GM23338 (cell line): ENCODE data around the gene ZFP62.

Source experiments
- CREB1 ChIP-seq: fragments of 250-450 bp; sonication (Bioruptor Pico); IDR thresholded peaks from 2 replicates; pipeline ENCODE4 v1.5.0; 2020; ENCODE audit warnings: low read depth, mild to moderate bottlenecking, moderate library complexity
- EZH2 ChIP-seq: fragments of 200-600 bp; sonication (generic); IDR thresholded peaks from one replicate; pipeline ENCODE4 v1.8.0; 2017; ENCODE audit warnings: antibody characterized with exemption, mild to moderate bottlenecking, low read depth; ENCODE audit not compliant: unreplicated experiment
- EZH2phosphoT487 ChIP-seq: fragments of 200-600 bp; sonication (generic); IDR thresholded peaks from one replicate; pipeline ENCODE4 v1.8.1; 2018; ENCODE audit warnings: antibody characterized with exemption; ENCODE audit not compliant: unreplicated experiment
- POLR2AphosphoS5 ChIP-seq: IDR thresholded peaks from 2 replicates; pipeline ENCODE4 v1.6.1; 2016; ENCODE audit warnings: antibody characterized with exemption, low read depth
- STAT1 ChIP-seq: IDR thresholded peaks from one replicate; pipeline ENCODE4 v1.6.1; 2016; ENCODE audit warnings: antibody characterized with exemption; ENCODE audit not compliant: unreplicated experiment
- TF ChIP-seq, protein P1 (sequence below): IDR thresholded peaks from one replicate; pipeline ENCODE4 v1.6.1; 2018; ENCODE audit warnings: antibody characterized with exemption; ENCODE audit not compliant: unreplicated experiment
- TF ChIP-seq, protein P2 (sequence below), 2 experiments: fragments of 200-600 bp in 1 of 2; sonication (generic) in 1 of 2; conservative IDR thresholded peaks; 2 replicates each; pipeline versions ENCODE4 v1.5.1 to v1.6.1; 2016 to 2017; ENCODE audit warnings: antibody characterized with exemption in 2 of 2, low read depth in 2 of 2, mild to moderate bottlenecking in 2 of 2, moderate library complexity in 1 of 2

DNA sequence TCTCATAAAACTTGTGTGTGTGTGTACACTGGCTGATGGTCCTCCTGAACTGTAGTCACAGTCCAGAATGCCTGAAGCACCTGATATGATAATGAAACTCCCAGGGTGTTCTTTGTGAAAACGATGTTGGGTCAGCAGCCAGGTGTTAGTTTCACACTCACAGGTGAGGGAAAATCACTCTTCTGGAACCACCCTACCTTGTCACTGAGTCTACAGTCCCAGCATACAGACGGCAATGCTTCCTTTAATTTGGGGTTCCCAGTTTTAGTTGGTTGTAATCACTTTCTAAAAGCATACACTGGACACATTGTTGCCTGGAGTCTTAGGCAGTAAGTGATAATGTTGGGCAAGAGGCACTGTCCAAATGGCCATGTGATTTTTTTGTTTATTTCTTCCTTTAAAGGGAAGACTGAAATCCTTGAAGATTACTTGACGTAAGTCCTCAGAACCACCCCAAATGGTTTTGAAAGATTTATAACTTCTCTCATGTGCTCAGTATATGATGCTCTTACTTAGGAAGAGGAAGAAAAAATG, 40.2 kb downstream of the ZFP62 start:
- no peak for TF ChIP-seq POLR2AphosphoS5
- no peak for TF ChIP-seq CREB1 (CRISPR knock-in tag)
- TF ChIP-seq, protein P1, sequence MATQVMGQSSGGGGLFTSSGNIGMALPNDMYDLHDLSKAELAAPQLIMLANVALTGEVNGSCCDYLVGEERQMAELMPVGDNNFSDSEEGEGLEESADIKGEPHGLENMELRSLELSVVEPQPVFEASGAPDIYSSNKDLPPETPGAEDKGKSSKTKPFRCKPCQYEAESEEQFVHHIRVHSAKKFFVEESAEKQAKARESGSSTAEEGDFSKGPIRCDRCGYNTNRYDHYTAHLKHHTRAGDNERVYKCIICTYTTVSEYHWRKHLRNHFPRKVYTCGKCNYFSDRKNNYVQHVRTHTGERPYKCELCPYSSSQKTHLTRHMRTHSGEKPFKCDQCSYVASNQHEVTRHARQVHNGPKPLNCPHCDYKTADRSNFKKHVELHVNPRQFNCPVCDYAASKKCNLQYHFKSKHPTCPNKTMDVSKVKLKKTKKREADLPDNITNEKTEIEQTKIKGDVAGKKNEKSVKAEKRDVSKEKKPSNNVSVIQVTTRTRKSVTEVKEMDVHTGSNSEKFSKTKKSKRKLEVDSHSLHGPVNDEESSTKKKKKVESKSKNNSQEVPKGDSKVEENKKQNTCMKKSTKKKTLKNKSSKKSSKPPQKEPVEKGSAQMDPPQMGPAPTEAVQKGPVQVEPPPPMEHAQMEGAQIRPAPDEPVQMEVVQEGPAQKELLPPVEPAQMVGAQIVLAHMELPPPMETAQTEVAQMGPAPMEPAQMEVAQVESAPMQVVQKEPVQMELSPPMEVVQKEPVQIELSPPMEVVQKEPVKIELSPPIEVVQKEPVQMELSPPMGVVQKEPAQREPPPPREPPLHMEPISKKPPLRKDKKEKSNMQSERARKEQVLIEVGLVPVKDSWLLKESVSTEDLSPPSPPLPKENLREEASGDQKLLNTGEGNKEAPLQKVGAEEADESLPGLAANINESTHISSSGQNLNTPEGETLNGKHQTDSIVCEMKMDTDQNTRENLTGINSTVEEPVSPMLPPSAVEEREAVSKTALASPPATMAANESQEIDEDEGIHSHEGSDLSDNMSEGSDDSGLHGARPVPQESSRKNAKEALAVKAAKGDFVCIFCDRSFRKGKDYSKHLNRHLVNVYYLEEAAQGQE: no peak
- no peak for TF ChIP-seq STAT1
- TF ChIP-seq, protein P2, sequence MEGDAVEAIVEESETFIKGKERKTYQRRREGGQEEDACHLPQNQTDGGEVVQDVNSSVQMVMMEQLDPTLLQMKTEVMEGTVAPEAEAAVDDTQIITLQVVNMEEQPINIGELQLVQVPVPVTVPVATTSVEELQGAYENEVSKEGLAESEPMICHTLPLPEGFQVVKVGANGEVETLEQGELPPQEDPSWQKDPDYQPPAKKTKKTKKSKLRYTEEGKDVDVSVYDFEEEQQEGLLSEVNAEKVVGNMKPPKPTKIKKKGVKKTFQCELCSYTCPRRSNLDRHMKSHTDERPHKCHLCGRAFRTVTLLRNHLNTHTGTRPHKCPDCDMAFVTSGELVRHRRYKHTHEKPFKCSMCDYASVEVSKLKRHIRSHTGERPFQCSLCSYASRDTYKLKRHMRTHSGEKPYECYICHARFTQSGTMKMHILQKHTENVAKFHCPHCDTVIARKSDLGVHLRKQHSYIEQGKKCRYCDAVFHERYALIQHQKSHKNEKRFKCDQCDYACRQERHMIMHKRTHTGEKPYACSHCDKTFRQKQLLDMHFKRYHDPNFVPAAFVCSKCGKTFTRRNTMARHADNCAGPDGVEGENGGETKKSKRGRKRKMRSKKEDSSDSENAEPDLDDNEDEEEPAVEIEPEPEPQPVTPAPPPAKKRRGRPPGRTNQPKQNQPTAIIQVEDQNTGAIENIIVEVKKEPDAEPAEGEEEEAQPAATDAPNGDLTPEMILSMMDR (conservative IDR thresholded peaks at IDR 0.05; ENCODE audit: low read depth in 2 of 2): no peak
- no peak for TF ChIP-seq EZH2
- no peak for TF ChIP-seq EZH2phosphoT487
